Stimulated activated naive CD8-positive, alpha-beta T cell treated with anti-CD3 and anti-CD28 coated beads, Interleukin-15, Interleukin-2, amounts not matched to agents 100 ng/mL and 50 ng/mL, for 24 hours (primary cell): ENCODE data around the gene SLC9B1.
"Not testable (repeated sequence)": the region's sequence is repeated elsewhere in the genome, so short reads cannot be mapped to it uniquely, and the experiment has no call there.

ENCODE experiments used
- H3K27ac Mint-ChIP-seq: one replicate; pipeline ENCODE4 v1.8.0; 2021; ENCODE audit warnings: mild to moderate bottlenecking, mixed read lengths
- H3K27me3 Mint-ChIP-seq: one replicate; pipeline ENCODE4 v1.8.0; 2021; ENCODE audit warnings: mixed read lengths
- H3K36me3 Mint-ChIP-seq: one replicate; pipeline ENCODE4 v1.8.0; 2021; ENCODE audit warnings: low read depth, mixed read lengths
- H3K4me1 Mint-ChIP-seq: one replicate; pipeline ENCODE4 v1.8.0; 2021; ENCODE audit warnings: low read depth, mixed read lengths
- H3K4me3 Mint-ChIP-seq: one replicate; pipeline ENCODE4 v1.8.0; 2021; ENCODE audit warnings: mild to moderate bottlenecking, mixed read lengths
- H3K9me3 Mint-ChIP-seq: one replicate; pipeline ENCODE4 v1.8.0; 2021; ENCODE audit warnings: mixed read lengths

SLC9B1 gene

DNA sequence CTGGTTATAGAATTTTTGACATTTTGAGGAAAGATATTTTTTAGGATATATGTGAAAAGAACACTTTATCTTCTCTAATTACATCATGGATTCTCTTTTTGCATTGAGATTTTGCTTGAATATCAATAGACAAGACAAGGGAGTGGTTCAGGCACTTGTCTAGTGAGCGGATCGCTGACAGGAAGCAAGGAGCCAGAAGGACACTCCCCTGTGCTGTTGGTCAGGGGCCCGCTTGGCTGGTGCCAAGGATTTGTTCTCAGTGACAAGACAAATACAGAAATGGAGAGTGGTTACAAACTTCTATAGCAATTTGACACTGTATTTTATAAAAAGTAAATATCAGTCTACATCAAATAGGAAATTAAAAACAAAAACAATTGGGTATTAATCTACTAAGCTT lies 60.0 kb downstream of the SLC9B1 start:
- Mint-ChIP-seq H3K4me1 (no peaks in the 10 kb centered on the region), H3K27me3 (no peaks in the 10 kb centered on the region), H3K9me3 (peaks cover 20% of the 10 kb centered on the region), H3K4me3 (no peak overlapping the region), H3K27ac (no peak overlapping the region), H3K36me3 (peaks cover 22% of the 10 kb centered on the region)

DNA sequence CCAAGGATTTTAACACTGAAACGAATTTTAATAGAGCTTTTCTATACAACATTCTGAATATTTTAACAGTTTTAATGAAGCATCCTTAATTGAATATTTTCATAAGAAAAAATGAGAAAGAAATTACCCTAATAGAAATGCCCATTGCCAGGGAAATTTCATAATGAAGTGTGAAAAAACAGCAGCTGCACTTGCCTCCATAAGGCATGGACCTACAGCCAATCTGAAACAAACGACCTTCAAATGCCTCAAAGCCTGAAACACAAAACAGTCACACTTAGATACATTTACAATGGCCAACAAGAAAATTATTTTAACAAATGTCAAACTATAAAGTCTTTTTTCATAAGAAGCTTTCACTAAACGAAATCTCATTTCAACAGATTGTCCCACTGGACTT lies 74.4 kb downstream of the SLC9B1 start:
- no peaks in the 10 kb centered on the region for H3K27me3 Mint-ChIP-seq
- H3K27ac Mint-ChIP-seq: no peak overlapping the region
- no peak overlapping the region for H3K4me3 Mint-ChIP-seq
- no peaks in the 10 kb centered on the region for H3K36me3 Mint-ChIP-seq
- H3K4me1 Mint-ChIP-seq: no peaks in the 10 kb centered on the region
- peaks cover 3% of the 10 kb centered on the region for H3K9me3 Mint-ChIP-seq

DNA sequence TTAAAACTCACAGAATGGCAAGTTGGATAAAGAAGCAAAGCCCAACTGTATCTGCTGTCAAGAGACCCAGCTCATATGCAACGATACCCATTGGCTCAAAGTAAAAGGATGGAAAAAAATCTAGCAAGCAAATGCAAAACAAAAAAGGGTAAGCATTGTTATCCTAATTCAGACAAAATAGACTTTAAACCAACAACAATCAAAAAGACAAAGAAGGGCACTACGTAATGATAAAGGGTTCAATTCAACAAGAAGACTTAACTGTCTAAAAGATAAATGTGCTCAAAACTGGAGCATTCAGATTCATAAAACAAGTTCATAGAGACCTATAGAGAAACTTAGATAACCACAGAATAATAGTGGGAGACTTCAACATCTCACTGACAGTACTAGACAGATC lies 81.4 kb downstream of the SLC9B1 start:
- not testable (repeated sequence) for H3K4me3 Mint-ChIP-seq, H3K9me3 Mint-ChIP-seq

DNA sequence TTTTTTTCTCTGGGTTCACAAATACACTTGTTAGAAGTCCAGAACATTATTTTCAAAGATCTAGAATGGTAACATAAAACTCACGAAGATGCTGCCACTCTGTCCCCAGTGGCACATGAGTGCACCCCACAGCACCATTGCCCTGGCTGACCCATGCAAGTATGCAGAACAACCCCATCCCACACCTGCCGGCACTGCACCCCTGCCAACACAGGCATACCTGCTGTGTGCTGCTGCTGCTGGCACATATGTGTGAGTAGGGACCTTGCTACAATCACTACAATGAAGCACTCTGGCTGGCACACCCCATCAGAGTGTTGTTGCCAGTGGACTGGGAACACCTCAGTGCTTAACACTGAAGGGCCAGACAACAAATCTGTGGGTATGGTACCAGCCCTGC lies 83.8 kb downstream of the SLC9B1 start:
- Mint-ChIP-seq H3K4me3 (no peak overlapping the region), H3K4me1 (no peaks in the 10 kb centered on the region), H3K27me3 (no peaks in the 10 kb centered on the region), H3K27ac (no peak overlapping the region), H3K36me3 (peaks cover 4% of the 10 kb centered on the region), H3K9me3 (peaks cover 2% of the 10 kb centered on the region)

More for the DNA sequence above, 81.4 kb downstream of the SLC9B1 start:
- not testable (repeated sequence) for H3K4me1 Mint-ChIP-seq, H3K27me3 Mint-ChIP-seq, H3K36me3 Mint-ChIP-seq, H3K27ac Mint-ChIP-seq

DNA sequence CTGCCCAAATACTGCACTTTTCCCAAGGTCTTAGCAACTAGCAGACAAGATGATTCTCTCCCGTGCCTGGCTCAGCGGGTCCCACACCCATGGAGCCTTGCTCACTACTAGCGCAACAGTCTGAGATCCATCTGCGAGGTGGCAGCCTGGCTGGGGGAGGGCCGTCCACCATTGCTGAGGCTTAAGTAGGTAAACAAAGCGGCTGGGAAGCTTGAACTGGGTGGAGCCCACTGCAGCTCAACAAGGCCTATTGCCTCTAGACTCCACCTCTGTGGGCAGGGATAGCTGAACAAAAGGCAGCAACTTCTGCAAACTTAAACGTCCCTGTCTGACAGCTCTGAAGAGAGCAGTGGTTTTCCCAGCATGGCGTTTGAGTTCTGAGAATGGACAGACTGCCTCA lies 99.8 kb downstream of the SLC9B1 start:
- not testable (repeated sequence) for H3K4me3 Mint-ChIP-seq, H3K27ac Mint-ChIP-seq, H3K27me3 Mint-ChIP-seq, H3K4me1 Mint-ChIP-seq
- peaks cover 23% of the 10 kb centered on the region for H3K9me3 Mint-ChIP-seq
- H3K36me3 Mint-ChIP-seq: peaks cover 30% of the 10 kb centered on the region

DNA sequence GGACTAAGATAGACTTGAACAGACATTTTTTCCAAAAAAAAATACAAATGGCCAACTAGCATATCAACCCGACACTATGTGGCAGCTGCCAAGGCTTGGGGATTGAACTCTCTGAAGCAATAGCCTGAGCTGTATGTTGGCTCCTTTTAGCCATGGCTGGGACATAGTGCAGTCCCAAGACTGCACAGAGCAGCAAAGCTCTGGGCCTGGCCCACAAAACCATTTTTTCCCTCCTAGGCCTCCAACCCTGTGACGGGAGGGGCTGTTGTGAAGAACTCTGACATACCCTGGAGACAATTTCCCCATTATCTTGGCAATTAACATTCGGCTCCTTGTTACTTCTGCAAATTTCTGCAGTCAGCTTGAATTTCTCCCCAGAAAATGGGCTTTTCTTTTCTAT lies 100.6 kb downstream of the SLC9B1 start:
- Mint-ChIP-seq H3K9me3 (peaks cover 30% of the 10 kb centered on the region), H3K4me3 (no peak overlapping the region), H3K27me3 (no peaks in the 10 kb centered on the region), H3K27ac (no peak overlapping the region), H3K4me1 (no peaks in the 10 kb centered on the region), H3K36me3 (peaks cover 36% of the 10 kb centered on the region)

DNA sequence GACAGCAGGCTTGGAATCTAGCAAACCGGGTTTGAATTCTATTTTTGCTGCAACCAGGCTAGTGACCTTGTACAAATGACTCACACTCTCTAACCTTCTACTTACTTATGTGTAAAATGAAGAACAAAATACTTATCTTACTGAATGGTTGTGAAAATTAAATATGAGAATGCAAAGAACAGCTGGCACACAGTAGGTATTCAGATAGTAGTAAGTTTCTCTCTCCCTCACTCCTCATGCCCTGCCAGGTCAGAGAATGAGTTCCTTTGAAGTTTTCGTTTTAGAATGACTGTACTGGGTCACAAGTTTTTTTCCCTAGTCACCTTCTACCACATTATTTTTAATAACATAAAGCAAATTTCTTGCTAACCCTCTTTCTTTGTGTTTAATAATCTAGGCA lies 117.7 kb downstream of the SLC9B1 start:
- Mint-ChIP-seq H3K9me3 (no peaks in the 10 kb centered on the region), H3K4me1 (peaks cover under 1% of the 10 kb centered on the region), H3K27ac (no peak overlapping the region), H3K36me3 (no peaks in the 10 kb centered on the region), H3K27me3 (no peaks in the 10 kb centered on the region), H3K4me3 (no peak overlapping the region)

DNA sequence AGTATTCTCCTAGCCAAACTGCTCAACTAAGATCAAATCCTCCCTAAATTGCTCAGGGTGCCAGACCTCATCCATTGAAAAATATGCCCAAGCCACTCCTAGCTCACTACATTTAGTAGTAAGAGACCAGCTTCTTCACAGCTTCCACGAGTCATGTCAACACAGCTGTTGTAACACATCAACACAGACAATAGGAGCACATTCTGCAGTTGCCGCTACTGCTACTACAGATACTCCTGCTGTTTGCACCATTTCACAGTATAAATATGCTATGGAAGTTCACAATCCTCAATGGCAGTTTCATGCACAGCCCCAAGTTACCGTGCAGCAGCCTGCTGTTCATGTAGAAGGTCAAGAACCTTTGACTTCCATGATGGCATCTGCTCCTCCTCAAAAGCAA lies 121.9 kb downstream of the SLC9B1 start:
- H3K9me3 Mint-ChIP-seq, H3K4me1 Mint-ChIP-seq, H3K27ac Mint-ChIP-seq, H3K36me3 Mint-ChIP-seq, H3K27me3 Mint-ChIP-seq, H3K4me3 Mint-ChIP-seq: not testable (repeated sequence)

DNA sequence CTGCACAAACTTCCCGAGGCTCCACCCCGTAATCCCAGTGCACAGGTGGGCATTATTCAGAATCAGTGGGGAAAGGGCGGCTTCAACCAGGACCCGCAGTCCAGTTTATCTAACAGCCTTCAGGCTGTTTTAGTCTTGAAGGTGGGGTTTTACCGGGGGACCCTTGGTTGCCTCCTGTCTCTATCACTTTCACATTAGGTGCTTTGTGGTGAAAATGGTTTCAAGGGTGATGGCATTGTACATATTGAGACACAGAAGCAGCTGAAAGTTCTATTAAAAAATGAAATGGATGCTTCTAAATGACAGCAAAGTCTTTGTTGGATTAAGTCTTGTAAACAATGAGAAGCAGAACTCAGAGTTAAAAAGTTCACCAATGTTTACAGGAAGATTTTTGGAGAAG lies 123.0 kb downstream of the SLC9B1 start:
- H3K27me3 Mint-ChIP-seq: not testable (repeated sequence)

DNA sequence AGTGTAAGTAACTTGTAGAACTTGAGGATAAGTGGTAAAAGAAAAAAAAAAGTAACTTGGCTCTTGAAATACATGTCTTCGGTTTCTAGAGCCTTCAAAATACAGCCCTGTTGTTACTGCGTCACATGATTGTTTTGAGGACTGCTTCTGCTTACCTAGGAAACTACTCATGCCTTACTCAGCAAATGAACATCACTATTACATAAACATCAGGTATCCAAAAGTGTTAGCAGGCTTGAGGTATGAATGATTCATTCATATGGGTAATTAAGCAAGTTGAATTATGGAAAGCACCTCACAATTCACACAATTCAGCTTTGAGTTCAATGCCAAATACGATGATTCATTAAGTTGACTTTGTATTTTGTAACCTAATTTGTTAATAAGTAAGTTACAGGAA lies 129.6 kb downstream of the SLC9B1 start:
- H3K9me3 Mint-ChIP-seq, H3K4me1 Mint-ChIP-seq, H3K27me3 Mint-ChIP-seq, H3K4me3 Mint-ChIP-seq, H3K27ac Mint-ChIP-seq: not testable (repeated sequence)
- peaks cover 22% of the 10 kb centered on the region for H3K36me3 Mint-ChIP-seq

More for the DNA sequence above, 123.0 kb downstream of the SLC9B1 start:
- not testable (repeated sequence) for H3K4me1 Mint-ChIP-seq, H3K4me3 Mint-ChIP-seq, H3K27ac Mint-ChIP-seq, H3K36me3 Mint-ChIP-seq, H3K9me3 Mint-ChIP-seq

DNA sequence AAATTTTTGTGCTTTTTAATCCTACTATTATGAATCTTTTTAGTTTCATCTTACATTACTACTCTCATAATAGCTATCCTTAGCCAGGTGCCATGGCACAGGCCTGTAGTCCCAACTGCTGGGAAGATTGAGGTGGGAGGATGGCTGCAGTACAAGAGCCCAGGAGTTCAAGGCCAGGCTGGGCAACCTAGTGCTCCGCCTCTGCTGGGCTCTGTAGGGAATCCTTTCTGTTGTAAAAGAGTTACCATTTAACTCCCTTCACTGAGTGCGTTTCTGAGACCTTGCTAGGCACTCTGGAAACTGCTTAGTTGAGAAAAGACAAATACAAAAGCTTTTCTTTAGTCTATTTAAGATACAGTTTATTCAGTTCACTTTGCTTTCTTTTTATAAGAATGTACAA lies 130.9 kb downstream of the SLC9B1 start:
- peaks cover 28% of the 10 kb centered on the region for H3K36me3 Mint-ChIP-seq
- not testable (repeated sequence) for H3K27ac Mint-ChIP-seq, H3K4me1 Mint-ChIP-seq, H3K4me3 Mint-ChIP-seq, H3K9me3 Mint-ChIP-seq, H3K27me3 Mint-ChIP-seq

DNA sequence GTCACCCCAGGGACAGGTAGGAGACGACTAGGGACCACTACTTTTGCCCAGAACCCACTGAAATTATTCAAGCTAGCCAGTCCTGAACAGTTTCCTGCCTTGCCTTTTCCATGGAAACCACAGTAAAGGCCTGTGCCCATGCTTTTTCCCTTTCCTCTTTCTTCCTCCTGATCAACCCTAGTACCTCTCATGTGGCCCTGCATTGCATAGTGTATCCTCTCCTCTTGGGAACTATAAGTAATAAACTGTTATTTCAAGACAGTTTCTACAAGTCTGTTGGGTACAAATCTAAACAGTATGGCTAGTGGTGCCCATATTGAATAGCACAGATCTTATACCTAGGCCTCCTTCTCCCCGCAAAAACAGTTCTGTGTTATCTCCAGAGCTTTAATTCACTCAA lies 136.2 kb downstream of the SLC9B1 start:
- Mint-ChIP-seq H3K9me3 (peaks cover 3% of the 10 kb centered on the region), H3K4me1 (no peaks in the 10 kb centered on the region), H3K27ac (no peak overlapping the region), H3K4me3 (no peak overlapping the region), H3K36me3 (peaks cover 42% of the 10 kb centered on the region), H3K27me3 (no peaks in the 10 kb centered on the region)

DNA sequence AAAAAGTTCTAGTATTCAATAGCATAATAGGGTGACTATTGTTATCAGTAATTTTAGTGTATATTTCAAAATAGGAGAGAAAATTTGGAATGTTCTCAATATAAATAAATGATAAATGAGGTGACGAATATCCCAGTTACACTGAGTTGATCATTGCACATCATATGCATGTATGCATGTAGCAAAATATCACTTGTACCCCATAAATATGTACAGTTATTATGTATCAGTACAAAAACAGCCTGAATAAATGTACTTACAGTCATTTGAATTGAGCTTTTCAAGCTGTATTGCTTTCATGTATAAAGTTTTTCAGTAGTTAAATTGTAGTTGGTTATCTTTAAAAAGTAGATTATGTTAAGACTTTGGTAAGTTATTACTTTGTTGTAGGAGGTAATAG lies 138.2 kb downstream of the SLC9B1 start:
- H3K36me3 Mint-ChIP-seq: peaks cover 57% of the 10 kb centered on the region
- no peak overlapping the region for H3K4me3 Mint-ChIP-seq
- H3K27me3 Mint-ChIP-seq: no peaks in the 10 kb centered on the region
- H3K27ac Mint-ChIP-seq: no peak overlapping the region
- no peaks in the 10 kb centered on the region for H3K4me1 Mint-ChIP-seq
- peaks cover 3% of the 10 kb centered on the region for H3K9me3 Mint-ChIP-seq

DNA sequence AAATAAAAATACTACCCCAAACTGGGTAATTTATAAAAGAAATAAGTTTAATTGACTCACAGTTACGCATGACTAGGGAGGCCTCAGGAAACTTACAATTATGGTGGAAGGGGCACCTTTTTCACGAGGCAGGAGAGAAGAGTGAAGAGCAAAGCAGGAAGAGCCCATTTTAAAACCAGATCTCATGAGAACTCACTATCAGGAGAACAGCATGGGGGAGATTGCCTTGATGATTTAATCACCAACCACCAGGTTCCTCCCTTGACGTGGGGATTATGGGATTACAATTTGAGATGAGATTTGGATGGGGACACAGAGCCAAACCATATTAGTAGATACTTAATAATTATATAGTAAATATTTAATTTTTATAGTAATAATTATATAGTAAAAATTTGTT lies 140.6 kb downstream of the SLC9B1 start:
- H3K27me3 Mint-ChIP-seq: no peaks in the 10 kb centered on the region
- H3K36me3 Mint-ChIP-seq: peaks cover 68% of the 10 kb centered on the region
- H3K27ac Mint-ChIP-seq: no peak overlapping the region
- no peaks in the 10 kb centered on the region for H3K4me1 Mint-ChIP-seq
- H3K9me3 Mint-ChIP-seq: peaks cover 3% of the 10 kb centered on the region
- H3K4me3 Mint-ChIP-seq: no peak overlapping the region

DNA sequence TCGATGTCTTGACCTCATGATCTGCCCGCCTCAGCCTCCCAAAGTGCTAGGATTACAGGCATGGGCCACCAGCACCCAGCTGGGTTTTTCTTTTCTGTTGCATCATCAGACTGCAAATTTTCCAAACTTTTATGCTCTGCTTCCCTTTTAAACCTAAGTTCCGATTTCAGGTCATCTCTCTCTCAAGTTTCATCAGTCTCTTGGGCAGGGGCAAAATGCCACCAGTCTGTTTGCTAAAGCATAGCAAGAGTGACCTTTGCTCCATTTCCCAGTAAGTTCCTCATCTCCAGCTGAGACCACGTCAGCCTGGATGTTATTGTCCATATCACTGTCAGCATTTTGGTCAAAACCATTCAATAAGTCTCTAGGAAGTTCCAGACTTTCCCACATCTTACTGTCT lies 141.2 kb downstream of the SLC9B1 start:
- H3K4me1 Mint-ChIP-seq, H3K27ac Mint-ChIP-seq, H3K4me3 Mint-ChIP-seq, H3K27me3 Mint-ChIP-seq, H3K9me3 Mint-ChIP-seq: not testable (repeated sequence)
- H3K36me3 Mint-ChIP-seq: peaks cover 68% of the 10 kb centered on the region

DNA sequence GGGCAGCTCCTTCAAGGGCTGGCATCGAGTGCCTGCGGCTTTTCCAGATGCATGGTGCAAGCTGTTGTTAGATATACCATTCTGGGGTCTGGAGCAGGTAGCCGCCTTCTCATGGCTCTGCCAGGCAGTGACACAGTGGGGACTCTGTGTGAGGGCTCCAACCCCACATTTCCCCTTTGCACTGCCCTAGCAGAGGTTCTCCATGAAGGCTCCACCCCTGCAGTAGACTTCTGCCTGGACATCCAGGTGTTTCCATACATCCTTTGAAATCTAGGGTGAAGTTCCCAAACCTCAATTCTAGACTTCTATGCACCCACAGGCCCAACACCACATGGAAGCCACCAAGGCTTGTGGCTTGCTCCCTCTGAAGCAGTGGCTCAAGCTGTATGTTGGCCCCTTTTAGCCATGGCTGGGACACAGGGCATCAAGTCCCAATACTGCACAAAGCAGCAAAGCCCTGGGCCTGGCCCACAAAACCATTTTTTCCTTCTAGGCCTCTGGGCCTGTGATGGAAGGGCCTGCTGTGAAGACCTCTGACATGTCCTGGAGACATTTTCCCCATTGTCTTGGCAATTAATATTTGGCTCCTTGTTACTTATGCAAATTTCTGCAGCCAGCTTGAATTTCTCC lies 141.9 kb downstream of the SLC9B1 start:
- H3K27ac Mint-ChIP-seq, H3K4me3 Mint-ChIP-seq, H3K9me3 Mint-ChIP-seq, H3K27me3 Mint-ChIP-seq, H3K4me1 Mint-ChIP-seq: not testable (repeated sequence)
- peaks cover 69% of the 10 kb centered on the region for H3K36me3 Mint-ChIP-seq
